HG02840 (cell line): Measurements from ENCODE around the gene KRTAP4-7.
"Not testable (repeated sequence)": the region's sequence is repeated elsewhere in the genome, so short reads cannot be mapped to it uniquely, and the experiment has no call there.

Source experiments
- ATAC-seq: cut with Tn5 transposase; IDR thresholded peaks from one replicate; pipeline ENCODE4 v1.9.1; 2021; ENCODE audit warnings: mild to moderate bottlenecking, moderate library complexity, moderate number of reproducible peaks; ENCODE audit not compliant: unreplicated experiment, low FRiP score

The KRTAP4-7 gene

GRCh38 chr17:41084100-41084856 lies at the start of gene KRTAP4-7:
Gene KRTAP4-7 (plus strand): TSS chr17:41084150. CDS start chr17:41084207, 57 bp downstream.
- not testable (repeated sequence) for ATAC-seq

GRCh38 chr17:41034346-41034935 lies 49.5 kb upstream of the KRTAP4-7 start, which contains the start of gene KRTAP1-3:
Gene KRTAP1-3 (minus strand): TSS chr17:41034874. CDS start chr17:41034821, 53 bp downstream.
- not testable (repeated sequence) for ATAC-seq

GRCh38 chr17:41037853-41038350 lies 46.0 kb upstream of the KRTAP4-7 start:
- no peak for ATAC-seq

GRCh38 chr17:41040783-41041571 lies 43.0 kb upstream of the KRTAP4-7 start, which contains the start of gene KRTAP1-1:
Gene KRTAP1-1 (minus strand): TSS chr17:41041450. CDS start chr17:41041397, 53 bp downstream.
- not testable (repeated sequence) for ATAC-seq

- ATAC-seq, result no peak
These were observed 41.0 kb upstream of the KRTAP4-7 start for GRCh38 chr17:41042953-41043352.

- ATAC-seq, result not testable (repeated sequence)
These were observed 37.0 kb upstream of the KRTAP4-7 start, which contains the start of gene KRTAP2-1 for GRCh38 chr17:41046735-41047465. Gene KRTAP2-1 (minus strand): TSS chr17:41047316. CDS start chr17:41047267, 49 bp downstream.

GRCh38 chr17:41048441-41048840 lies 35.5 kb upstream of the KRTAP4-7 start:
- no peak for ATAC-seq

GRCh38 chr17:41049110-41049509 lies 34.8 kb upstream of the KRTAP4-7 start:
- ATAC-seq, result no peak

- ATAC-seq, result no peak
These were observed 31.4 kb upstream of the KRTAP4-7 start for GRCh38 chr17:41052566-41052965.

- ATAC-seq, result no peak
These were observed 29.9 kb upstream of the KRTAP4-7 start for GRCh38 chr17:41054025-41054424.

- ATAC-seq, result not testable (repeated sequence)
These were observed 29.4 kb upstream of the KRTAP4-7 start for GRCh38 chr17:41054556-41054955.

- ATAC-seq, result not testable (repeated sequence)
These were observed 28.8 kb upstream of the KRTAP4-7 start, which contains the start of gene KRTAP2-2 for GRCh38 chr17:41055130-41055529. Gene KRTAP2-2 (minus strand): TSS chr17:41055230. CDS start chr17:41055211, 19 bp downstream.

GRCh38 chr17:41057547-41057946 lies 26.4 kb upstream of the KRTAP4-7 start:
- no peak for ATAC-seq

GRCh38 chr17:41058741-41059140 lies 25.2 kb upstream of the KRTAP4-7 start:
- ATAC-seq, result no peak

- not testable (repeated sequence) for ATAC-seq
These were observed 24.5 kb upstream of the KRTAP4-7 start for GRCh38 chr17:41059276-41060051.

- ATAC-seq, result no peak
These were observed 23.8 kb upstream of the KRTAP4-7 start, which contains the start of gene KRTAP2-3 for GRCh38 chr17:41060052-41060604. Gene KRTAP2-3 (minus strand): TSS chr17:41060114. CDS start chr17:41060050, 64 bp downstream.

- ATAC-seq, result no peak
These were observed 22.0 kb upstream of the KRTAP4-7 start for GRCh38 chr17:41061964-41062363.

- no peak for ATAC-seq
These were observed 20.5 kb upstream of the KRTAP4-7 start for GRCh38 chr17:41063449-41063848.

GRCh38 chr17:41064301-41064700 lies 19.6 kb upstream of the KRTAP4-7 start:
- ATAC-seq, result no peak
